ENCODE results near the gene CEP20.

The CEP20 gene

GRCh38 chr16:15911198-15911597, 22.8 kb upstream of the CEP20 start:
- H3K27me3 ChIP-seq (replicated peaks in 2 of 5; ENCODE audit: control insufficient read depth in 4 of 5, insufficient read depth in 5 of 5, low read length in 4 of 5) = no peaks in the 10 kb centered on the region
- DNase-seq = no peak
- H3K9me3 ChIP-seq (ENCODE audit: control extremely low read depth in 1 of 5, control insufficient read depth in 4 of 5, insufficient read depth in 2 of 5, low read depth in 1 of 5, low read length in 4 of 5) = no peaks in the 10 kb centered on the region
- H3K27ac ChIP-seq (ENCODE audit: insufficient read depth in 1 of 2, low read depth in 1 of 2, low read length in 2 of 2, poor library complexity in 1 of 2, severe bottlenecking in 2 of 2) = no peak overlapping the region
- H3K36me3 ChIP-seq (ENCODE audit: control insufficient read depth in 4 of 4, insufficient read depth in 4 of 4, low read length in 3 of 4) = no peaks in the 10 kb centered on the region
- peaks cover 0 to 9% (median 2%) of the 10 kb centered on the region in 4 experiments for H3K4me1 ChIP-seq (ENCODE audit: control extremely low read depth in 1 of 4, control insufficient read depth in 4 of 4, insufficient read depth in 4 of 4, low read length in 3 of 4)
- WGBS (ENCODE audit: insufficient coverage) = 83% methylated on average over 1 of the region's 3 CpGs
- CTCF ChIA-PET = no interaction called here
- H3K4me3 ChIP-seq (ENCODE audit: control insufficient read depth in 1 of 7, extremely low read depth in 1 of 7, insufficient read depth in 4 of 7, low read depth in 2 of 7, low read length in 6 of 7) = no peak overlapping the region
- POLR2A ChIA-PET = no interaction called here

- Histone ChIP-seq H3K9me3 (ENCODE audit: control extremely low read depth in 1 of 5, control insufficient read depth in 4 of 5, insufficient read depth in 2 of 5, low read depth in 1 of 5, low read length in 4 of 5) (no peaks in the 10 kb centered on the region), H3K27ac (ENCODE audit: insufficient read depth in 1 of 2, low read depth in 1 of 2, low read length in 2 of 2, poor library complexity in 1 of 2, severe bottlenecking in 2 of 2) (no peak overlapping the region), H3K27me3 (replicated peaks in 2 of 5; ENCODE audit: control insufficient read depth in 4 of 5, insufficient read depth in 5 of 5, low read length in 4 of 5) (no peaks in the 10 kb centered on the region), H3K4me1 (ENCODE audit: control extremely low read depth in 1 of 4, control insufficient read depth in 4 of 4, insufficient read depth in 4 of 4, low read length in 3 of 4) (peaks cover 0 to 7% (median under 1%) of the 10 kb centered on the region in 4 experiments), H3K36me3 (ENCODE audit: control insufficient read depth in 4 of 4, insufficient read depth in 4 of 4, low read length in 3 of 4) (no peaks in the 10 kb centered on the region), H3K4me3 (ENCODE audit: control insufficient read depth in 1 of 7, extremely low read depth in 1 of 7, insufficient read depth in 4 of 7, low read depth in 2 of 7, low read length in 6 of 7) (no peak overlapping the region)
- DNase-seq = peak; percentile 23 to 63 (median 48)
- WGBS (ENCODE audit: insufficient coverage) = 99% methylated on average over 6 of the region's 7 CpGs
- POLR2A ChIA-PET = interaction anchor here (0.8 kb wide), 1 partner anchor 18 kb away, joined by 3 read pairs; no protein-coding TSS in a partner anchor
- CTCF ChIA-PET = interaction anchor here (0.8 to 1.2 kb wide), 2 partner anchors 11 to 38 kb away, joined by 3 read pairs; no protein-coding TSS in a partner anchor
Observed at GRCh38 chr16:15907863-15908478, 19.6 kb upstream of the CEP20 start.

- WGBS (ENCODE audit: insufficient coverage) = 95% methylated on average over 2 of the region's 2 CpGs
- Histone ChIP-seq H3K9me3 (ENCODE audit: control extremely low read depth in 1 of 5, control insufficient read depth in 4 of 5, insufficient read depth in 2 of 5, low read depth in 1 of 5, low read length in 4 of 5) (no peaks in the 10 kb centered on the region), H3K27me3 (replicated peaks in 2 of 5; ENCODE audit: control insufficient read depth in 4 of 5, insufficient read depth in 5 of 5, low read length in 4 of 5) (no peaks in the 10 kb centered on the region), H3K4me1 (ENCODE audit: control extremely low read depth in 1 of 4, control insufficient read depth in 4 of 4, insufficient read depth in 4 of 4, low read length in 3 of 4) (no peaks in the 10 kb centered on the region), H3K27ac (ENCODE audit: insufficient read depth in 1 of 2, low read depth in 1 of 2, low read length in 2 of 2, poor library complexity in 1 of 2, severe bottlenecking in 2 of 2) (no peak overlapping the region), H3K4me3 (ENCODE audit: control insufficient read depth in 1 of 7, extremely low read depth in 1 of 7, insufficient read depth in 4 of 7, low read depth in 2 of 7, low read length in 6 of 7) (no peak overlapping the region), H3K36me3 (ENCODE audit: control insufficient read depth in 4 of 4, insufficient read depth in 4 of 4, low read length in 3 of 4) (no peaks in the 10 kb centered on the region)
- no peak for DNase-seq
- CTCF ChIA-PET = interaction anchor here (1.1 to 1.4 kb wide), 2 partner anchors 11 to 22 kb away, joined by 5 to 6 read pairs; no protein-coding TSS in a partner anchor
- POLR2A ChIA-PET = no interaction called here
Observed at GRCh38 chr16:15906439-15906838, 18.0 kb upstream of the CEP20 start.

- H3K27me3 ChIP-seq (replicated peaks in 2 of 5; ENCODE audit: control insufficient read depth in 4 of 5, insufficient read depth in 5 of 5, low read length in 4 of 5) = no peaks in the 10 kb centered on the region
- no peak for DNase-seq
- peaks cover 0 to 6% (median 4%) of the 10 kb centered on the region in 4 experiments for H3K4me1 ChIP-seq (ENCODE audit: control extremely low read depth in 1 of 4, control insufficient read depth in 4 of 4, insufficient read depth in 4 of 4, low read length in 3 of 4)
- no peaks in the 10 kb centered on the region for H3K36me3 ChIP-seq (ENCODE audit: control insufficient read depth in 4 of 4, insufficient read depth in 4 of 4, low read length in 3 of 4)
- no peak overlapping the region for H3K4me3 ChIP-seq (ENCODE audit: control insufficient read depth in 1 of 7, extremely low read depth in 1 of 7, insufficient read depth in 4 of 7, low read depth in 2 of 7, low read length in 6 of 7)
- 97% methylated on average over 3 of the region's 5 CpGs for WGBS (ENCODE audit: insufficient coverage)
- H3K9me3 ChIP-seq (ENCODE audit: control extremely low read depth in 1 of 5, control insufficient read depth in 4 of 5, insufficient read depth in 2 of 5, low read depth in 1 of 5, low read length in 4 of 5) = no peaks in the 10 kb centered on the region
- CTCF ChIA-PET = no interaction called here
- H3K27ac ChIP-seq (ENCODE audit: insufficient read depth in 1 of 2, low read depth in 1 of 2, low read length in 2 of 2, poor library complexity in 1 of 2, severe bottlenecking in 2 of 2) = no peak overlapping the region
- POLR2A ChIA-PET = no interaction called here
Observed at GRCh38 chr16:15903960-15904359, 15.6 kb upstream of the CEP20 start.

GRCh38 chr16:15900901-15901500, 12.6 kb upstream of the CEP20 start:
- CTCF ChIA-PET = interaction anchor here (1.0 to 1.2 kb wide), 2 partner anchors 11 to 13 kb away, joined by 4 read pairs; partner anchors contain the start of gene CEP20
- DNase-seq = no peak
- Histone ChIP-seq H3K4me1 (ENCODE audit: control extremely low read depth in 1 of 4, control insufficient read depth in 4 of 4, insufficient read depth in 4 of 4, low read length in 3 of 4) (peaks cover 0 to 11% (median 4%) of the 10 kb centered on the region in 4 experiments), H3K9me3 (ENCODE audit: control extremely low read depth in 1 of 5, control insufficient read depth in 4 of 5, insufficient read depth in 2 of 5, low read depth in 1 of 5, low read length in 4 of 5) (no peaks in the 10 kb centered on the region), H3K4me3 (ENCODE audit: control insufficient read depth in 1 of 7, extremely low read depth in 1 of 7, insufficient read depth in 4 of 7, low read depth in 2 of 7, low read length in 6 of 7) (no peak overlapping the region), H3K27me3 (replicated peaks in 2 of 5; ENCODE audit: control insufficient read depth in 4 of 5, insufficient read depth in 5 of 5, low read length in 4 of 5) (no peaks in the 10 kb centered on the region), H3K36me3 (ENCODE audit: control insufficient read depth in 4 of 4, insufficient read depth in 4 of 4, low read length in 3 of 4) (no peaks in the 10 kb centered on the region), H3K27ac (ENCODE audit: insufficient read depth in 1 of 2, low read depth in 1 of 2, low read length in 2 of 2, poor library complexity in 1 of 2, severe bottlenecking in 2 of 2) (no peak overlapping the region)
- 96% methylated on average over 4 of the region's 6 CpGs for whole genome bisulfite sequencing (ENCODE audit: insufficient coverage)
- POLR2A ChIA-PET = no interaction called here

- H3K27ac ChIP-seq (ENCODE audit: insufficient read depth in 1 of 2, low read depth in 1 of 2, low read length in 2 of 2, poor library complexity in 1 of 2, severe bottlenecking in 2 of 2) = no peak overlapping the region
- 100% methylated on average over 3 of the region's 3 CpGs for WGBS (ENCODE audit: insufficient coverage)
- no peaks in the 10 kb centered on the region for H3K36me3 ChIP-seq (ENCODE audit: control insufficient read depth in 4 of 4, insufficient read depth in 4 of 4, low read length in 3 of 4)
- DNase-seq = no peak
- ChIA-PET POLR2A (no interaction called here), CTCF (interaction anchor here (1.2 kb wide), 1 partner anchor 12 kb away, joined by 4 read pairs; the partner anchor contains the start of gene CEP20)
- no peaks in the 10 kb centered on the region for H3K27me3 ChIP-seq (replicated peaks in 2 of 5; ENCODE audit: control insufficient read depth in 4 of 5, insufficient read depth in 5 of 5, low read length in 4 of 5)
- no peaks in the 10 kb centered on the region for H3K9me3 ChIP-seq (ENCODE audit: control extremely low read depth in 1 of 5, control insufficient read depth in 4 of 5, insufficient read depth in 2 of 5, low read depth in 1 of 5, low read length in 4 of 5)
- H3K4me3 ChIP-seq (ENCODE audit: control insufficient read depth in 1 of 7, extremely low read depth in 1 of 7, insufficient read depth in 4 of 7, low read depth in 2 of 7, low read length in 6 of 7) = no peak overlapping the region
- H3K4me1 ChIP-seq (ENCODE audit: control extremely low read depth in 1 of 4, control insufficient read depth in 4 of 4, insufficient read depth in 4 of 4, low read length in 3 of 4) = peaks cover 0 to 11% (median 4%) of the 10 kb centered on the region in 4 experiments
Observed at GRCh38 chr16:15900357-15900756, 12.0 kb upstream of the CEP20 start.

GRCh38 chr16:15899538-15900100, 11.2 kb upstream of the CEP20 start:
- H3K4me1 ChIP-seq (ENCODE audit: control extremely low read depth in 1 of 4, control insufficient read depth in 4 of 4, insufficient read depth in 4 of 4, low read length in 3 of 4) = peaks cover 0 to 11% (median 4%) of the 10 kb centered on the region in 4 experiments
- H3K4me3 ChIP-seq (ENCODE audit: control insufficient read depth in 1 of 7, extremely low read depth in 1 of 7, insufficient read depth in 4 of 7, low read depth in 2 of 7, low read length in 6 of 7) = no peak overlapping the region
- ChIA-PET POLR2A (no interaction called here), CTCF (interaction anchor here (1.1 to 1.5 kb wide), 4 partner anchors 11 to 123 kb away, joined by 3 to 4 read pairs (median 3); partner anchors contain the start of gene CEP20)
- H3K9me3 ChIP-seq (ENCODE audit: control extremely low read depth in 1 of 5, control insufficient read depth in 4 of 5, insufficient read depth in 2 of 5, low read depth in 1 of 5, low read length in 4 of 5) = no peaks in the 10 kb centered on the region
- WGBS (ENCODE audit: insufficient coverage) = 71% methylated on average over 9 of the region's 9 CpGs
- no peak overlapping the region for H3K27ac ChIP-seq (ENCODE audit: insufficient read depth in 1 of 2, low read depth in 1 of 2, low read length in 2 of 2, poor library complexity in 1 of 2, severe bottlenecking in 2 of 2)
- no peaks in the 10 kb centered on the region for H3K27me3 ChIP-seq (replicated peaks in 2 of 5; ENCODE audit: control insufficient read depth in 4 of 5, insufficient read depth in 5 of 5, low read length in 4 of 5)
- DNase-seq = peak; percentile 30 to 62 (median 45)
- H3K36me3 ChIP-seq (ENCODE audit: control insufficient read depth in 4 of 4, insufficient read depth in 4 of 4, low read length in 3 of 4) = no peaks in the 10 kb centered on the region
